GM18499 (cell line): Measurements from ENCODE around the gene CDKN2AIP.

Source experiments
- ATAC-seq: cut with Tn5 transposase; IDR thresholded peaks from one replicate; pipeline ENCODE4 v1.9.1; 2021; ENCODE audit warnings: moderate number of reproducible peaks; ENCODE audit not compliant: insufficient read depth, unreplicated experiment

CDKN2AIP gene

GRCh38 chr4:183444214-183445096 is at the start of gene CDKN2AIP:
CDKN2AIP (plus strand) TSS chr4:183444636; CDS start chr4:183444798, 162 bp downstream.
- peak; percentile 64 for ATAC-seq

GRCh38 chr4:183395395-183395794 is 49.0 kb upstream of the CDKN2AIP start:
- ATAC-seq = no peak

GRCh38 chr4:183396227-183396637 is 48.2 kb upstream of the CDKN2AIP start:
- no peak for ATAC-seq

GRCh38 chr4:183397741-183398297 is 46.6 kb upstream of the CDKN2AIP start:
- ATAC-seq = no peak

GRCh38 chr4:183398298-183399125 is 45.9 kb upstream of the CDKN2AIP start:
- peak; percentile 81 for ATAC-seq

- no peak for ATAC-seq
These were observed 45.3 kb upstream of the CDKN2AIP start for GRCh38 chr4:183399126-183399522.

GRCh38 chr4:183399616-183400015 is 44.8 kb upstream of the CDKN2AIP start:
- no peak for ATAC-seq

- ATAC-seq = no peak
These were observed 44.4 kb upstream of the CDKN2AIP start for GRCh38 chr4:183400035-183400434.

- no peak for ATAC-seq
These were observed 43.0 kb upstream of the CDKN2AIP start for GRCh38 chr4:183401473-183401872.

GRCh38 chr4:183402771-183403170 is 41.7 kb upstream of the CDKN2AIP start:
- ATAC-seq = no peak

- ATAC-seq = no peak
These were observed 41.0 kb upstream of the CDKN2AIP start for GRCh38 chr4:183403486-183403885.

GRCh38 chr4:183403961-183404360 is 40.5 kb upstream of the CDKN2AIP start:
- ATAC-seq = no peak

GRCh38 chr4:183405303-183405702 is 39.1 kb upstream of the CDKN2AIP start:
- ATAC-seq = no peak

GRCh38 chr4:183407128-183407585 is 37.3 kb upstream of the CDKN2AIP start:
- peak; percentile 94 for ATAC-seq

- ATAC-seq = no peak
These were observed 36.6 kb upstream of the CDKN2AIP start for GRCh38 chr4:183407635-183408464.

- ATAC-seq = no peak
These were observed 35.6 kb upstream of the CDKN2AIP start for GRCh38 chr4:183408796-183409195.

- no peak for ATAC-seq
These were observed 35.0 kb upstream of the CDKN2AIP start for GRCh38 chr4:183409483-183409882.

GRCh38 chr4:183409934-183410333 is 34.5 kb upstream of the CDKN2AIP start:
- no peak for ATAC-seq

GRCh38 chr4:183411291-183411861 is 33.1 kb upstream of the CDKN2AIP start:
- ATAC-seq = no peak

- no peak for ATAC-seq
These were observed 31.6 kb upstream of the CDKN2AIP start for GRCh38 chr4:183412821-183413220.
